ENCODE data around the gene RFX7.

GRCh38 chr15:56059716-56060115, 184.0 kb downstream of the RFX7 start:
- TF ChIP-seq CTCF (conservative IDR thresholded peaks at IDR 0.05; ENCODE audit: low read length) (no peak), EZH2phosphoT487 (IDR thresholded peaks at IDR 0.05; ENCODE audit: borderline replicate concordance) (no peak)

Measured in Loucy (cell line).